Measurements from ENCODE around the gene DNAJA4.

DNAJA4 gene

GRCh38 chr15:78264304-78265136, at the start of gene DNAJA4:
Gene DNAJA4 (plus strand): TSS chr15:78264562. CDS start chr15:78264764, 202 bp downstream.
- DNase-seq (ENCODE audit: low read depth in 2 of 2): peak; percentile 8 to 56

GRCh38 chr15:78216276-78217104, 47.9 kb upstream of the DNAJA4 start:
- DNase-seq (ENCODE audit: low read depth in 2 of 2): no peak

- DNase-seq (ENCODE audit: low read depth in 2 of 2): no peak
Observed at GRCh38 chr15:78220713-78221112, 43.6 kb upstream of the DNAJA4 start.

- DNase-seq (ENCODE audit: low read depth in 2 of 2): no peak
Observed at GRCh38 chr15:78222745-78223395, 41.5 kb upstream of the DNAJA4 start.

GRCh38 chr15:78223396-78224022, 40.9 kb upstream of the DNAJA4 start:
- DNase-seq (ENCODE audit: low read depth in 2 of 2): no peak

- no peak for DNase-seq (ENCODE audit: low read depth in 2 of 2)
Observed at GRCh38 chr15:78224023-78224411, 40.3 kb upstream of the DNAJA4 start.

GRCh38 chr15:78225783-78226541, 38.4 kb upstream of the DNAJA4 start:
- no peak for DNase-seq (ENCODE audit: low read depth in 2 of 2)

GRCh38 chr15:78228356-78228996, 35.9 kb upstream of the DNAJA4 start:
- DNase-seq (ENCODE audit: low read depth in 2 of 2): no peak

GRCh38 chr15:78229431-78230406, 34.6 kb upstream of the DNAJA4 start:
- no peak for DNase-seq (ENCODE audit: low read depth in 2 of 2)

- DNase-seq (ENCODE audit: low read depth in 2 of 2): no peak
Observed at GRCh38 chr15:78232951-78233350, 31.4 kb upstream of the DNAJA4 start.

GRCh38 chr15:78233496-78233895, 30.9 kb upstream of the DNAJA4 start:
- DNase-seq (ENCODE audit: low read depth in 2 of 2): no peak

- DNase-seq (ENCODE audit: low read depth in 2 of 2): no peak
Observed at GRCh38 chr15:78234515-78235040, 29.8 kb upstream of the DNAJA4 start, which contains the start of gene ACSBG1. Gene ACSBG1 (minus strand): TSS chr15:78234565. CDS start chr15:78234501, 64 bp downstream.

- no peak for DNase-seq (ENCODE audit: low read depth in 2 of 2)
Observed at GRCh38 chr15:78236491-78236890, 27.9 kb upstream of the DNAJA4 start.

GRCh38 chr15:78237146-78237545, 27.2 kb upstream of the DNAJA4 start:
- DNase-seq (ENCODE audit: low read depth in 2 of 2): no peak

- no peak for DNase-seq (ENCODE audit: low read depth in 2 of 2)
Observed at GRCh38 chr15:78239811-78240210, 24.6 kb upstream of the DNAJA4 start.

GRCh38 chr15:78241017-78241416, 23.3 kb upstream of the DNAJA4 start:
- DNase-seq (ENCODE audit: low read depth in 2 of 2): peak; percentile 49 to 62

GRCh38 chr15:78242128-78242527, 22.2 kb upstream of the DNAJA4 start:
- no peak for DNase-seq (ENCODE audit: low read depth in 2 of 2)

GRCh38 chr15:78243058-78243457, 21.3 kb upstream of the DNAJA4 start:
- DNase-seq (ENCODE audit: low read depth in 2 of 2): no peak

- DNase-seq (ENCODE audit: low read depth in 2 of 2): no peak
Observed at GRCh38 chr15:78243491-78243941, 20.8 kb upstream of the DNAJA4 start.
